HG02973 (cell line): ENCODE data around the gene PLEKHA4.
A peak's percentile ranks its signal among the peaks of the same experiment; 100 is the strongest.
"Not testable (repeated sequence)": the region's sequence is repeated elsewhere in the genome, so short reads cannot be mapped to it uniquely, and the experiment has no call there.

ENCODE experiments used
- ATAC-seq: cut with Tn5 transposase; IDR thresholded peaks from one replicate; pipeline ENCODE4 v1.9.1; 2021; ENCODE audit warnings: moderate library complexity; ENCODE audit not compliant: unreplicated experiment

PLEKHA4 gene

GRCh38 chr19:48868114-48868886 is at the start of gene PLEKHA4:
Gene PLEKHA4, minus strand, starts transcription at chr19:48868617. Its CDS starts 997 bp downstream, at chr19:48867620.
- no peak for ATAC-seq

- no peak for ATAC-seq
Observed at GRCh38 chr19:48918071-48918470, 49.7 kb upstream of the PLEKHA4 start.

- ATAC-seq, result no peak
Observed at GRCh38 chr19:48915757-48916156, 47.3 kb upstream of the PLEKHA4 start.

- no peak for ATAC-seq
Observed at GRCh38 chr19:48914181-48914580, 45.8 kb upstream of the PLEKHA4 start.

GRCh38 chr19:48913114-48913889 is 44.9 kb upstream of the PLEKHA4 start:
- no peak for ATAC-seq

GRCh38 chr19:48910803-48911202 is 42.4 kb upstream of the PLEKHA4 start:
- ATAC-seq, result no peak

- not testable (repeated sequence) for ATAC-seq
Observed at GRCh38 chr19:48909424-48910077, 41.1 kb upstream of the PLEKHA4 start.

- no peak for ATAC-seq
Observed at GRCh38 chr19:48907671-48908070, 39.3 kb upstream of the PLEKHA4 start.

GRCh38 chr19:48906324-48906723 is 37.9 kb upstream of the PLEKHA4 start:
- ATAC-seq, result no peak

- ATAC-seq, result no peak
Observed at GRCh38 chr19:48905664-48906063, 37.2 kb upstream of the PLEKHA4 start.

- ATAC-seq, result not testable (repeated sequence)
Observed at GRCh38 chr19:48903788-48904187, 35.4 kb upstream of the PLEKHA4 start.

GRCh38 chr19:48902291-48902690 is 33.9 kb upstream of the PLEKHA4 start:
- ATAC-seq, result not testable (repeated sequence)

- ATAC-seq, result no peak
Observed at GRCh38 chr19:48900477-48901406, 32.3 kb upstream of the PLEKHA4 start.

GRCh38 chr19:48899781-48900476 is 31.5 kb upstream of the PLEKHA4 start, which contains the start of gene NUCB1:
Gene NUCB1, plus strand, starts transcription at chr19:48900312. Its CDS starts 485 bp downstream, at chr19:48900797.
- peak; percentile 80 for ATAC-seq

GRCh38 chr19:48899386-48899749 is 31.0 kb upstream of the PLEKHA4 start:
- not testable (repeated sequence) for ATAC-seq

GRCh38 chr19:48897181-48897580 is 28.8 kb upstream of the PLEKHA4 start:
- ATAC-seq, result no peak

- no peak for ATAC-seq
Observed at GRCh38 chr19:48896191-48896720, 27.8 kb upstream of the PLEKHA4 start.

- no peak for ATAC-seq
Observed at GRCh38 chr19:48895226-48895625, 26.8 kb upstream of the PLEKHA4 start.

- ATAC-seq, result no peak
Observed at GRCh38 chr19:48890551-48890950, 22.1 kb upstream of the PLEKHA4 start.

GRCh38 chr19:48889496-48889895 is 21.1 kb upstream of the PLEKHA4 start:
- not testable (repeated sequence) for ATAC-seq
